Neural progenitor cell (in vitro differentiated cells): Measurements from ENCODE around the gene SGTA. TPM values are rescaled to one million over a fixed set of nuclear protein-coding genes. Genes with fewer than 3 reads are reported as not detected.

Source experiments
- DNase-seq: peaks from one replicate; pipeline ENCODE4 v3.0.0-alpha.2; 2016; ENCODE audit warnings: low spot score
- H2AFZ ChIP-seq: fragments of 200-600 bp; sonication (generic); replicated peaks from 2 replicates; pipeline ENCODE4 v1.6.1; 2016; ENCODE audit warnings: antibody characterized with exemption
- H3F3A ChIP-seq: fragments of 200-600 bp; sonication (generic); 2 replicates; pipeline ENCODE4 v1.6.1; 2016; ENCODE audit warnings: antibody characterized with exemption, low read depth
- H3K27ac ChIP-seq: fragments of 200-600 bp; sonication (generic); 2 replicates; pipeline ENCODE4 v1.5.1; 2016; ENCODE audit warnings: mild to moderate bottlenecking
- H3K27me3 ChIP-seq: fragments of 200-600 bp; sonication (generic); 2 replicates; pipeline ENCODE4 v1.6.1; 2016; ENCODE audit warnings: mild to moderate bottlenecking, moderate library complexity
- H3K36me3 ChIP-seq: fragments of 200-600 bp; sonication (generic); 2 replicates; pipeline ENCODE4 v1.5.1; 2016
- H3K4me1 ChIP-seq: fragments of 200-600 bp; sonication (generic); 2 replicates; pipeline ENCODE4 v1.6.1; 2016; ENCODE audit warnings: mixed run types
- H3K4me2 ChIP-seq: fragments of 200-600 bp; sonication (generic); 2 replicates; pipeline ENCODE4 v1.6.1; 2016
- H3K4me3 ChIP-seq: fragments of 200-600 bp; sonication (generic); 2 replicates; pipeline ENCODE4 v1.5.1; 2016
- H3K79me2 ChIP-seq: fragments of 200-600 bp; sonication (generic); 2 replicates; pipeline ENCODE4 v1.6.1; 2016; ENCODE audit warnings: low read depth
- H3K9ac ChIP-seq: fragments of 200-600 bp; sonication (generic); 2 replicates; pipeline ENCODE4 v1.6.1; 2016
- H3K9me3 ChIP-seq: fragments of 200-600 bp; sonication (generic); 2 replicates; pipeline ENCODE4 v1.5.1; 2016; ENCODE audit warnings: low read depth
- H4K20me1 ChIP-seq: fragments of 200-600 bp; sonication (generic); 2 replicates; pipeline ENCODE4 v1.6.1; 2016; ENCODE audit warnings: low read depth
- H3K27ac Mint-ChIP-seq: 3 replicates; pipeline ENCODE4 v1.8.0; 2021; ENCODE audit warnings: mixed read lengths
- H3K27me3 Mint-ChIP-seq: 2 replicates; pipeline ENCODE4 v1.8.0; 2022; ENCODE audit warnings: low read depth, mild to moderate bottlenecking, inconsistent platforms, moderate library complexity, mixed read lengths; ENCODE audit not compliant: insufficient read depth
- H3K36me3 Mint-ChIP-seq: 3 replicates; pipeline ENCODE4 v1.8.0; 2021; ENCODE audit warnings: mixed read lengths
- H3K4me1 Mint-ChIP-seq: 3 replicates; pipeline ENCODE4 v1.8.0; 2021; ENCODE audit warnings: mixed read lengths
- H3K4me3 Mint-ChIP-seq: 3 replicates; pipeline ENCODE4 v1.8.0; 2021; ENCODE audit warnings: mild to moderate bottlenecking, moderate library complexity, mixed read lengths
- H3K9me3 Mint-ChIP-seq: 3 replicates; pipeline ENCODE4 v1.8.0; 2020; ENCODE audit warnings: mixed read lengths
- EZH2 ChIP-seq: fragments of 200-600 bp; sonication (generic); IDR thresholded peaks from 2 replicates; pipeline ENCODE4 v1.6.1; 2017; ENCODE audit warnings: antibody characterized with exemption, mild to moderate bottlenecking, moderate library complexity
- EZH2phosphoT487 ChIP-seq: fragments of 200-600 bp; sonication (generic); IDR thresholded peaks from 2 replicates; pipeline ENCODE4 v1.6.1; 2017; ENCODE audit warnings: antibody characterized with exemption
- total RNA-seq: library from RNA; depleted of rRNA; stranded (reverse); fragments of >200 nt; gene quantifications from 2 replicates; pipeline ENCODE4 v1.2.3, GENCODE V29; 2015; ENCODE audit warnings: low replicate concordance
- TF ChIP-seq, protein P1 (sequence below): fragments of 200-600 bp; sonication (generic); IDR thresholded peaks from 2 replicates; pipeline ENCODE4 v1.5.1; 2017; ENCODE audit warnings: antibody characterized with exemption, mild to moderate bottlenecking

SGTA gene
- total RNA-seq, 1 donor from 2014 or later = 30.9 TPM

DNA sequence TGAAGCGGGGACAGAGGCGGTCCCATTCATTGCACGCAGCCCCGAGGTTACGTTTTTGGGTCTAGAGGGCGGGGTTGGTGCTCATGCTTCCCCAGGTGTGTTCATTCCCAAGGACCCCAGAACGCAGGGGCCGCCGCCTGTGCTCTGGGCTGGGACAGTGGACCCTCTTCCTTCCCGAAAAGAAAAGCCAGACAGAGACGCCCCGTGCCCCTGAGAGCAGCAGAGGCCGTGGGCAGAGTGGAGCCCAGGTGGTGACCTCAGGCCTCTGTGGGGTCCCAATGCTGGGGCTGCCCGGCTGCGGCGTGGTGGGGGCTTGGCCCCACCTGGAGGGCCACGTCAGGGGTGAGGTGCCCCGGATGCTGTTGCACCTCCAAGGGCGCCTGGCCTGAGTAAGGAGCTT is 15.4 kb downstream of the SGTA start:
- Histone ChIP-seq H4K20me1 (peaks cover 48% of the 10 kb centered on the region), H3K36me3 (no peaks in the 10 kb centered on the region), H3K9ac (no peak overlapping the region), H3K79me2 (peaks cover 42% of the 10 kb centered on the region), H3F3A (no peaks in the 10 kb centered on the region), H2AFZ (no peak overlapping the region), H3K27ac (no peak overlapping the region), H3K4me3 (no peak overlapping the region), H3K9me3 (no peaks in the 10 kb centered on the region), H3K4me2 (no peak overlapping the region), H3K27me3 (no peaks in the 10 kb centered on the region), H3K4me1 (no peaks in the 10 kb centered on the region)
- Mint-ChIP-seq H3K36me3 (peaks cover 3% of the 10 kb centered on the region), H3K27me3 (no peaks in the 10 kb centered on the region), H3K4me3 (no peak overlapping the region), H3K27ac (no peak overlapping the region), H3K4me1 (peaks cover 6% of the 10 kb centered on the region), H3K9me3 (no peaks in the 10 kb centered on the region)
- no peak for DNase-seq
- TF ChIP-seq, protein P1, sequence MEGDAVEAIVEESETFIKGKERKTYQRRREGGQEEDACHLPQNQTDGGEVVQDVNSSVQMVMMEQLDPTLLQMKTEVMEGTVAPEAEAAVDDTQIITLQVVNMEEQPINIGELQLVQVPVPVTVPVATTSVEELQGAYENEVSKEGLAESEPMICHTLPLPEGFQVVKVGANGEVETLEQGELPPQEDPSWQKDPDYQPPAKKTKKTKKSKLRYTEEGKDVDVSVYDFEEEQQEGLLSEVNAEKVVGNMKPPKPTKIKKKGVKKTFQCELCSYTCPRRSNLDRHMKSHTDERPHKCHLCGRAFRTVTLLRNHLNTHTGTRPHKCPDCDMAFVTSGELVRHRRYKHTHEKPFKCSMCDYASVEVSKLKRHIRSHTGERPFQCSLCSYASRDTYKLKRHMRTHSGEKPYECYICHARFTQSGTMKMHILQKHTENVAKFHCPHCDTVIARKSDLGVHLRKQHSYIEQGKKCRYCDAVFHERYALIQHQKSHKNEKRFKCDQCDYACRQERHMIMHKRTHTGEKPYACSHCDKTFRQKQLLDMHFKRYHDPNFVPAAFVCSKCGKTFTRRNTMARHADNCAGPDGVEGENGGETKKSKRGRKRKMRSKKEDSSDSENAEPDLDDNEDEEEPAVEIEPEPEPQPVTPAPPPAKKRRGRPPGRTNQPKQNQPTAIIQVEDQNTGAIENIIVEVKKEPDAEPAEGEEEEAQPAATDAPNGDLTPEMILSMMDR = no peak
- TF ChIP-seq EZH2phosphoT487 = no peak
- TF ChIP-seq EZH2 = no peak

DNA sequence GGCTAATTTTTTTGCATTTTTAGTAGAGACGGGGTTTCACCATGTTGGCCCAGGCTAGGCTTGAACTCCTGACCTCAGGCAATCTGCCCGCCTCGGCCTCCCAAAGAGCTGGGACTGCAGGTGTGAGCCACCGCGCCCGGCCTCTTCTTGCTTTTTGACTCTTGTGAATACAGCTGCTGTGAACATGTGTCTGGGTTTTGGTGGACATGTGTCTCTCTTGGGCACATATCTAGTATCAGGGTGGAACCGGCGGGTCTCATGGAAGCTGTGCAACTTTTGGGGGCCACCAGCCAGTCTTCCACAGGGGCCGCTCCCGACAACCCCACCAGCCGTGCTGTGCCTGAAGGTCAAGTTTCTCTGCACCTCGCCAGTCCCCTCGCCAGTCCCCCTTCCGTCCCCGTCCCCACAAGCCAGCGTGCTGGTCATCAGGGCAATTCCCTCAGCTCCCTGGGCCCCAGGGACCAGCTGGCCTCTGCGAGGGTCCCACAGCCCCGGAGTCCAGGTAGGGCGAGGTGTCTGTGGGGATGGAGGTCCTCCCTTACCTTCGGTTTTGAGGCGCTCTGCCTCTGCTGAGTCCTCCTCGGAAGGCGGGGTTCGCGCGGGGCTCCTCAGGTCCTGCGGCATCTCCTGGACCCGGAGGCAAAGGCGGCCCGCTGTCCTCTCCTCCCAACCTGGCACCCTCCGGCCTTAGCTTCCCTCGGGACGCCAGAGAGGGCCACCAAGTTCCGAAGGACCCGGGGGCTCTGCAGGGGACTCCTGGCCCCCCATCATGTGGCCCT is 16.3 kb downstream of the SGTA start:
- peak overlapping the region; percentile 90 for H3K27ac Mint-ChIP-seq
- peaks cover 3% of the 10 kb centered on the region for H3K36me3 Mint-ChIP-seq
- H3K36me3 ChIP-seq = no peaks in the 10 kb centered on the region
- H3K4me1 ChIP-seq = no peaks in the 10 kb centered on the region
- H3F3A ChIP-seq = no peaks in the 10 kb centered on the region
- no peak overlapping the region for H2AFZ ChIP-seq
- no peak for DNase-seq
- no peaks in the 10 kb centered on the region for H3K27me3 ChIP-seq
- no peak overlapping the region for H3K4me2 ChIP-seq
- no peak overlapping the region for H3K27ac ChIP-seq
- no peak overlapping the region for H3K9ac ChIP-seq
- H3K9me3 Mint-ChIP-seq = no peaks in the 10 kb centered on the region
- H3K79me2 ChIP-seq = peaks cover 34% of the 10 kb centered on the region
- no peaks in the 10 kb centered on the region for H3K9me3 ChIP-seq
- no peak overlapping the region for H3K4me3 ChIP-seq
- no peak overlapping the region for H3K4me3 Mint-ChIP-seq
- peaks cover 40% of the 10 kb centered on the region for H4K20me1 ChIP-seq
- TF ChIP-seq EZH2phosphoT487 = no peak
- no peak for TF ChIP-seq EZH2
- TF ChIP-seq, protein P1 = no peak
- H3K27me3 Mint-ChIP-seq = no peaks in the 10 kb centered on the region
- peaks cover 6% of the 10 kb centered on the region for H3K4me1 Mint-ChIP-seq

DNA sequence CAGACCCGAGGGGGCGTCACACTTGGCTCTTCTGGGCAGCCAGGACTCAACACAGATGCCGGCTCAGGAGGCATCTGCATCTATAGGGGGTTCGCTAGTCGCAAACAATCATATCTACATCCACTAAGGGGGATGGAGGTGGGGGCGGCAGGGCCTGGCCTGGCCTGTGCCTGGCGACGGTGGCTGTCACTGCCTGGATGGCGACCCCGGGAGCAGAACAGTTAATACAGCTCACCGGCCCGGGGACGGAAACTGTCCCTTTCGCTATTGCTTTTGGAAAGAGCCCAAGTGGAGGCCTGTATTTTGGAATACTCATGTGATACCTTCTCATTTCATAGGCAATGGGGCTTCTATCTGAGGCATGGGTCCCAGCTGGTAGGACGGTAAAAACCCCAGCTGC is 17.7 kb downstream of the SGTA start:
- H3K27me3 ChIP-seq = no peaks in the 10 kb centered on the region
- no peaks in the 10 kb centered on the region for H3K9me3 ChIP-seq
- H3K27ac Mint-ChIP-seq = no peak overlapping the region
- TF ChIP-seq EZH2phosphoT487 (no peak), EZH2 (no peak)
- TF ChIP-seq, protein P1 = no peak
- H3K9ac ChIP-seq = no peak overlapping the region
- H3F3A ChIP-seq = no peaks in the 10 kb centered on the region
- no peak overlapping the region for H3K27ac ChIP-seq
- H3K36me3 ChIP-seq = no peaks in the 10 kb centered on the region
- peaks cover 3% of the 10 kb centered on the region for H3K36me3 Mint-ChIP-seq
- H3K4me2 ChIP-seq = no peak overlapping the region
- H4K20me1 ChIP-seq = peaks cover 26% of the 10 kb centered on the region
- no peak overlapping the region for H3K4me3 Mint-ChIP-seq
- H3K27me3 Mint-ChIP-seq = no peaks in the 10 kb centered on the region
- H3K4me1 ChIP-seq = no peaks in the 10 kb centered on the region
- no peak overlapping the region for H3K4me3 ChIP-seq
- H3K4me1 Mint-ChIP-seq = peaks cover 6% of the 10 kb centered on the region
- H2AFZ ChIP-seq = no peak overlapping the region
- no peak for DNase-seq
- H3K9me3 Mint-ChIP-seq = no peaks in the 10 kb centered on the region
- H3K79me2 ChIP-seq = peaks cover 20% of the 10 kb centered on the region
